Panc1 (cell line): Measurements from ENCODE around the gene SSX2IP.

Experiments used
- POLR2AphosphoS5 ChIP-seq: IDR thresholded peaks from 2 replicates; pipeline ENCODE4 v1.6.1; 2012; ENCODE audit warnings: mild to moderate bottlenecking, low read depth, low read length, moderate library complexity
- SIN3A ChIP-seq: IDR thresholded peaks from 2 replicates; pipeline ENCODE4 v1.6.1; 2012; ENCODE audit warnings: low read depth, mild to moderate bottlenecking, low read length, moderate library complexity, borderline replicate concordance; ENCODE audit not compliant: insufficient read depth
- TCF7L2 ChIP-seq: IDR thresholded peaks from 2 replicates; pipeline ENCODE4 v1.6.1; 2011; ENCODE audit warnings: mild to moderate bottlenecking, low read depth, low read length, inconsistent platforms
- TF ChIP-seq, protein P1 (sequence below): fragments of 450-650 bp; IDR thresholded peaks from 2 replicates; pipeline ENCODE4 v1.5.1; 2017; ENCODE audit warnings: mild to moderate bottlenecking
- TF ChIP-seq, protein P2 (sequence below), 2 experiments: IDR thresholded peaks; 2 replicates each; pipeline ENCODE4 v1.6.1; 2011 to 2012; ENCODE audit warnings: low read depth in 2 of 2, control low read depth in 1 of 2, low read length in 1 of 2, mild to moderate bottlenecking in 1 of 2, moderate library complexity in 1 of 2; ENCODE audit not compliant: insufficient read depth in 1 of 2

DNA sequence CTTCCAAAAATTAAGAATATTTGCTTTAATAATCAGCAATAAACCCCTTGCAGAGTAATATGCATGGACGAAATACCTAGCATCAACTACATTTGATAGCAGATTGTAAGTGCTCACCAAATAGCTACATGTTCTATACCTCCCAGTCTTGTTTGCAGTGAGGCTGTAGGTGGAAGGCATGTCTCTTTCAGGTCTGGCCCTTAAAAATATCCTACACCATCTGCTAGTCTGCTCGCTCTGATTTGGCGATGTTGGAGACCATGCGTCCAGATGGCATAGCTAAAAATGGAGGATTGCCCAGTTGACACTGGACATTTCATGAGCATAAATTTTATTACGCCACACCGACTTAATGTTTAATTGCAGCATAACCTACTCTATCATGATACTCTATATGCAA is 47.1 kb downstream of the SSX2IP start:
- TF ChIP-seq, protein P1, sequence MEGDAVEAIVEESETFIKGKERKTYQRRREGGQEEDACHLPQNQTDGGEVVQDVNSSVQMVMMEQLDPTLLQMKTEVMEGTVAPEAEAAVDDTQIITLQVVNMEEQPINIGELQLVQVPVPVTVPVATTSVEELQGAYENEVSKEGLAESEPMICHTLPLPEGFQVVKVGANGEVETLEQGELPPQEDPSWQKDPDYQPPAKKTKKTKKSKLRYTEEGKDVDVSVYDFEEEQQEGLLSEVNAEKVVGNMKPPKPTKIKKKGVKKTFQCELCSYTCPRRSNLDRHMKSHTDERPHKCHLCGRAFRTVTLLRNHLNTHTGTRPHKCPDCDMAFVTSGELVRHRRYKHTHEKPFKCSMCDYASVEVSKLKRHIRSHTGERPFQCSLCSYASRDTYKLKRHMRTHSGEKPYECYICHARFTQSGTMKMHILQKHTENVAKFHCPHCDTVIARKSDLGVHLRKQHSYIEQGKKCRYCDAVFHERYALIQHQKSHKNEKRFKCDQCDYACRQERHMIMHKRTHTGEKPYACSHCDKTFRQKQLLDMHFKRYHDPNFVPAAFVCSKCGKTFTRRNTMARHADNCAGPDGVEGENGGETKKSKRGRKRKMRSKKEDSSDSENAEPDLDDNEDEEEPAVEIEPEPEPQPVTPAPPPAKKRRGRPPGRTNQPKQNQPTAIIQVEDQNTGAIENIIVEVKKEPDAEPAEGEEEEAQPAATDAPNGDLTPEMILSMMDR: peak; percentile 11; the same call in 1 of the 2 replicates
- TF ChIP-seq POLR2AphosphoS5 (no peak), TCF7L2 (no peak), SIN3A (no peak)
- TF ChIP-seq, protein P2, sequence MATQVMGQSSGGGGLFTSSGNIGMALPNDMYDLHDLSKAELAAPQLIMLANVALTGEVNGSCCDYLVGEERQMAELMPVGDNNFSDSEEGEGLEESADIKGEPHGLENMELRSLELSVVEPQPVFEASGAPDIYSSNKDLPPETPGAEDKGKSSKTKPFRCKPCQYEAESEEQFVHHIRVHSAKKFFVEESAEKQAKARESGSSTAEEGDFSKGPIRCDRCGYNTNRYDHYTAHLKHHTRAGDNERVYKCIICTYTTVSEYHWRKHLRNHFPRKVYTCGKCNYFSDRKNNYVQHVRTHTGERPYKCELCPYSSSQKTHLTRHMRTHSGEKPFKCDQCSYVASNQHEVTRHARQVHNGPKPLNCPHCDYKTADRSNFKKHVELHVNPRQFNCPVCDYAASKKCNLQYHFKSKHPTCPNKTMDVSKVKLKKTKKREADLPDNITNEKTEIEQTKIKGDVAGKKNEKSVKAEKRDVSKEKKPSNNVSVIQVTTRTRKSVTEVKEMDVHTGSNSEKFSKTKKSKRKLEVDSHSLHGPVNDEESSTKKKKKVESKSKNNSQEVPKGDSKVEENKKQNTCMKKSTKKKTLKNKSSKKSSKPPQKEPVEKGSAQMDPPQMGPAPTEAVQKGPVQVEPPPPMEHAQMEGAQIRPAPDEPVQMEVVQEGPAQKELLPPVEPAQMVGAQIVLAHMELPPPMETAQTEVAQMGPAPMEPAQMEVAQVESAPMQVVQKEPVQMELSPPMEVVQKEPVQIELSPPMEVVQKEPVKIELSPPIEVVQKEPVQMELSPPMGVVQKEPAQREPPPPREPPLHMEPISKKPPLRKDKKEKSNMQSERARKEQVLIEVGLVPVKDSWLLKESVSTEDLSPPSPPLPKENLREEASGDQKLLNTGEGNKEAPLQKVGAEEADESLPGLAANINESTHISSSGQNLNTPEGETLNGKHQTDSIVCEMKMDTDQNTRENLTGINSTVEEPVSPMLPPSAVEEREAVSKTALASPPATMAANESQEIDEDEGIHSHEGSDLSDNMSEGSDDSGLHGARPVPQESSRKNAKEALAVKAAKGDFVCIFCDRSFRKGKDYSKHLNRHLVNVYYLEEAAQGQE (IDR thresholded peaks at IDR 0.05; ENCODE audit: insufficient read depth in 1 of 2, low read depth in 2 of 2, low read length in 1 of 2): no peak
